HG03045 (cell line): Measurements from ENCODE around the gene AP2A2.
"Not testable (repeated sequence)": the region's sequence is repeated elsewhere in the genome, so short reads cannot be mapped to it uniquely, and the experiment has no call there.

Source experiments
- ATAC-seq: cut with Tn5 transposase; IDR thresholded peaks from one replicate; pipeline ENCODE4 v1.9.1; 2021; ENCODE audit warnings: mild to moderate bottlenecking, moderate library complexity; ENCODE audit not compliant: unreplicated experiment

Gene AP2A2

DNA sequence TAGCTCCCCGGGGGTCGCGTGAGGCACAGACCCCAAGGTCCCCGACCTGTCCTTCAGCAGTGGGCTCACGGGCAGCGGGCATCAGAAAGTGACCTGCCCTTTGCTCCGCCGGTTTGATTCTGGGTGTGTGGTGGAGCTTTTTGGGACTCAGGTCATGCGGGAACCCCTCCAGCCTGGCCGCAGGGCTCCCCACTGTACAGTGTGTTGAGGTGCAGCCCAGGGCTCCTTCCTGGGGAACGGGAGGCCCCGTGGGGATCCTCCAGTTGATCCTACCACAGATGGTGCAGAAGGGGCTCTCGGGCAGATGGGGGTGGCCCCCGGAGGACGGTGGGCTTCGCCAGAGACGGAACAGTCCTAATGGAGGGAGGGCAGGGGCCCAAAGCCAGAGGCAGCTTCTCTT is 86.6 kb downstream of the AP2A2 start:
- ATAC-seq, result no peak

DNA sequence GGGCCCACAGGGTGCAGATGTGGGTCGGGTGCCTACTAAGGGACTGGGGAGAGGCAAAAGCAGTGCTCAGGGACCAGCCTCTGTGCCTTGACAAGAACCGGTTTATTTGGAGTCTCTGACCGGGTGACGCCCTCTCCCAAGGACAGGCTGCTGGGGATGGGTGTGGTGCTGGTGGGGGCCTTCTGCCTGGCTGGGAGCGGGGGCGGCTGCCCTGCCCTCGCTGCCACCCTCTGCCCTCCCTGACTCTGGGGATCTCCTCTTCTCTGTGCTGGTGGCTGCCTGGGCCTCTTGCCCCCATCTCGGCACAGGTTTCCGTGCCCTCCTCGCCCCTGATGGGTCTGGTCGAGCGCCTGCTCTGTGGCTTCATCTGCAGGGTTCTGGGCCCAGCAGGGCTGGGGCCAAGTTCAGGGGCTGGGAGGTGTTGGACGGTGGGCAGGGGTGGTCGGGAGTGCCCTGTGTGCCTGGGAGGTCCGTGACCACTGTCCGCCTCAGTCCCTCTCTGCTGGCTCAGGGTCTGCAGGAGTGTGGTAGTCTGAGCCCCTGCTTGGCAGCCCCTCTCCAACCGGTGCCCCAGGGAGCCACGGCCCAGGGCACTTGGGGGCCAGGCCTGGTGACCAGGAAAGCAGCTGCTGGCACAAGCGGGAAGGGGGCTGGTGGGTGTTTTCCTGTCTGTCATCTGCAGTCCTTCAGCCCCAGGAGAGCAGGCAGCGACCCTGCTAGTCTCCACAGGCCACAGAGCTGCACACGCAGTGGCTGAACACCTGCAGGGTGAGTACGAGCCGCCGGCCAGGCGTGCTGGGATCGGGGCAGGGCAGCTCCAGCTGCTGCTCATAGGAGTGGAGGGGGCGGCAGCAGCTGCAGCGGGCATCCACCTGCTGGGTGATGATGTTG is 87.3 kb downstream of the AP2A2 start:
- ATAC-seq, result no peak

- no peak for ATAC-seq
Observed at GRCh38 chr11:1013631-1013935, 87.9 kb downstream of the AP2A2 start.

- ATAC-seq, result no peak
Observed at GRCh38 chr11:1014276-1014675, 88.6 kb downstream of the AP2A2 start.

GRCh38 chr11:1015064-1015463 is 89.4 kb downstream of the AP2A2 start:
- ATAC-seq, result no peak

DNA sequence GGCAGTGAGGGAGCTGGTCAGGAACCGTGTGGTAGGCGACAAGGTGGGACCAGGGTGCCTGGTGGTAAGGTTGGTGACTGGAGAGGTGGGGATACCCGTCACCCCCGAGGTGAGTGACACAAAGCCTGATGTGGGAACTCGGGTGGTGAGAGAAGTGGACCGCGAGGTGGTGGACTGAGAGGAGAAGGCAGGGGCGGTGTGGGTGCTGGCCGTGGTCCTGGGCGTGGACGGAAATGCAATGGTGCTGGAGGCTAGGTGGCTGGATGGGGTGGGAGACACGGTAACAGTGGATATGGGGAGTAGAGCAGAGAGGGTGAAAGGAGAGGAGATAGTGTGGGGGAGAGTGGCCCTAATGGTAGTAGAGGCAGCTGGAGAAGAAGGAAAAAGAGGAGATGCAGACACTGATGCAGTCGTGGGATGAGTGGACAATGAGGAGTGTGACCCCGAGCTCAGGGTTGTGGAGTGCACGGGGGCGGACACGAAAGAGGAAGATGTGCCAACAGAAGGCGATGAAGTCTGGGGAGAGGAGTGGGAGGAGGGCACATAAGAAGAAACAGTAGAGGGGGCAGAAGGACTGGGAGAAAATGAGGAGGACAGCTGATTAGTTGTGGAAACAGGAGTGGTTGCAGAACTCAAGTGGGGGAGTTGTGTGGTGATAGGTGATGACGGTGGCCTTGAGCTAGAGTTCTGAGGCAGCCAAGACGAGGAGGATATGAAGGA is 90.3 kb downstream of the AP2A2 start:
- no peak for ATAC-seq

GRCh38 chr11:1016610-1017126 is 91.0 kb downstream of the AP2A2 start:
- ATAC-seq, result not testable (repeated sequence)

DNA sequence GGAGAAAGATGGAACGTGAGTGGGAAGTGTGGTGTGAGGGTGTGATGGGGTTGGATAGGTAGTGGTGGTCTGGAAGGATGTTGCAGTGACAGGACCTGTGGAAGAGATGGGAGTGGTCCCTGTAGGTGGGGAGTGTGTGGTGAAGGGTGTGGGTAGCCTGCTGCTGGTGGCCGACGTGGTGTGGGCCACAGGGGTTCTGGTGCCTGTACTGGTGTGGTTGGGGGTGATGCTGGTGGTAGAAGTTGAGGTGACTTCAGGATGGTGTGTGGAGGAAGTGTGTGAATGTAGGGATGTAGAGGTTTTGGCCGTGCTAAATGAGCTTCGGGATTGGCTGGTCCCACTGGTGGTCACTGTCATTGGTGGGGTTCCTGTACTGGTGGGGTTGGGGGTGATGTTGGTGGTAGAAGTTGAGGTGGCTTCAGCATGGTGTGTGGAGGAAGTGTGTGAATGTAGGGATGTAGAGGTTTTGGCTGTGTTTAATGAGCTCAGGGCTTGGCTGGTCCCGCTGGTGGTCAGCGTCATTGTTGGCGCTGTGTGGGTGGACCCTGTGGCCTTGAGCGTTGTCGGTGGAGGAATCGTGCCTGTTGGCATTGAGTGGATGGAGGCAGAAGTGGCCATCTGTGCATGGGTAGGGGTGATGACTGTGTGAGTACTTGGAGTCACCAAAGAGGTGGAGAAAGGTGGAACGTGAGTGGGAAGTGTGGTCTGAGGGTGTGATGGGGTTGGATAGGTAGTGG is 91.8 kb downstream of the AP2A2 start:
- ATAC-seq, result no peak

DNA sequence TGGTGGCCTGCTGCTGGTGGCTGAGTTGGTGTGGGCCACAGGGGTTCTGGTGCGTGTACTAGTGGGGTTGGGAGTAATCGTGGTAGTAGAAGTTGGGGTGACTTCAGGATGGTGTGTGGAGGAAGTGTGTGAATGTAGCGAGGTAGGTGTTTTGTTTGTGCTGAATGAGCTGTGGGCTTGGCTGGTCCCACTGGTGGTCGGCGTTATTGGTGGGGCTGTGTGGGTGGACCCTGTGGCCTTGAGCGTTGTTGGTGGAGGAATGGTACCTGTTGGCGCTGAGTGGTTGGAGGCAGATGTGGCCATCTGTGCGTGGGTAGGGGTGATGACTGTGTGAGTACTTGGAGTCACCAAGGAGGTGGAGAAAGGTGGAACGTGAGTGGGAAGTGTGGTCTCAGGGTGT is 92.4 kb downstream of the AP2A2 start:
- ATAC-seq, result no peak

- ATAC-seq, result no peak
Observed at GRCh38 chr11:1019321-1019910, 93.7 kb downstream of the AP2A2 start.

- no peak for ATAC-seq
Observed at GRCh38 chr11:1020211-1020905, 94.7 kb downstream of the AP2A2 start.

DNA sequence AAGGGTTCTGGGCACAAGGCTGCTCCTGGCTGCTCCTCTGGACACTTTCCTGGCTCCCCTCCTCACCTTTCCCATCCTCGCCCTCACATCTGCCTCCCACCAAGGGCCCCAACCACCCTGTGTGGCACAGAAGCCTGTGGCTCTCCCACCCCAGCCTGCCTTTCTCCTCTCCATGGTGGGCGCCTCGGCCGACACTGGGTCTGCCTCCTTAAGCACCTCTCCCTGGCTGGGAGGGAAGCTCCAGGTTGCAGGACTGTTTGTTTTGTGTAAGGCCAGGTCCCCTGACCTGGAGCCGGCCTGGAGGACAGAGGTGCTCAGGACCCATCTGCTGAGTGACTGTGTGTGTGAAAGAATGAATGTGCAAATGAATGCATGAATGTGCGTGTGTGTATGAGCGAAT is 96.7 kb downstream of the AP2A2 start:
- no peak for ATAC-seq

DNA sequence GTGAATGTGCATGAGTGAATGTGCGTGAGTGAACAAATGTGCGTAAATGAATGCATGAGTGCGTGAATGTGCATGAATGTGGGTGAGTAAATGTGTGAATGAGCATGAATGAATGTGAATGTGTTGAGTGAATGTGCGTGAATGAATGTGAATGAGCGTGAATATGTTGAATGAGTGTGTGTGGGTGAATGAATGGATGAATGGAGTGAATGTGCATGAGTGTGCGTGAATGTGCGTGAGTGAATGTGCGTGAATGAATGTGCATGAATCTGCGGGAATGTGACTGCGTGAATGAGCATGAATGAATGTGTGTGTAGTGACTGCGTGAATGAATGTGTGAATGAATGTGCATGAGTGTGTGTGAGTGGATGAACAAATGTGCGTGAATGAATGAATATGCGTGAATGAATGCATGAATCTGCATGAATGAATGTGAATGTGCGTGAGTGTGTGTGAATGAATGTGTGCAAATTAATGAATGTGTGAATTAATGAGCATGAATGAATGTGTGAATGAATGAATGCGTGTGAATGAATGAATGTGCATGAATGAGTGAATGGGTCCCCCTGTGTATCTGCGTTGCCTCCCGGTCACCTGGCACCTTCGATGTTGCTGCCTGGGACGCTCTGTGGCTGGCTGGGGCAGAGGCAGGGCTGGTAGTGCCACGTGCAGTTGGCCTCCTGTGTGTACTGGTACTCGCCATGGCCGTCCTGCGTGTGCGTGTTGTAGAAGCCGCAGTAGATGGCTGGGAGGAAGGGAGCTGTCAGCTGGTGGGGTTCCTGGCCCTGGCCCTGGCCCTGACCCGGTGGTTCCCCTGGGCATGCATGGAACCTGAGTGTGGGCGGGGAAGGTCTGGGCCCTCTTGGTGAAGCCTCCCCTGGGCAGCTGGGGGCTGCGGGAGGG is 97.5 kb downstream of the AP2A2 start:
- ATAC-seq, result no peak

DNA sequence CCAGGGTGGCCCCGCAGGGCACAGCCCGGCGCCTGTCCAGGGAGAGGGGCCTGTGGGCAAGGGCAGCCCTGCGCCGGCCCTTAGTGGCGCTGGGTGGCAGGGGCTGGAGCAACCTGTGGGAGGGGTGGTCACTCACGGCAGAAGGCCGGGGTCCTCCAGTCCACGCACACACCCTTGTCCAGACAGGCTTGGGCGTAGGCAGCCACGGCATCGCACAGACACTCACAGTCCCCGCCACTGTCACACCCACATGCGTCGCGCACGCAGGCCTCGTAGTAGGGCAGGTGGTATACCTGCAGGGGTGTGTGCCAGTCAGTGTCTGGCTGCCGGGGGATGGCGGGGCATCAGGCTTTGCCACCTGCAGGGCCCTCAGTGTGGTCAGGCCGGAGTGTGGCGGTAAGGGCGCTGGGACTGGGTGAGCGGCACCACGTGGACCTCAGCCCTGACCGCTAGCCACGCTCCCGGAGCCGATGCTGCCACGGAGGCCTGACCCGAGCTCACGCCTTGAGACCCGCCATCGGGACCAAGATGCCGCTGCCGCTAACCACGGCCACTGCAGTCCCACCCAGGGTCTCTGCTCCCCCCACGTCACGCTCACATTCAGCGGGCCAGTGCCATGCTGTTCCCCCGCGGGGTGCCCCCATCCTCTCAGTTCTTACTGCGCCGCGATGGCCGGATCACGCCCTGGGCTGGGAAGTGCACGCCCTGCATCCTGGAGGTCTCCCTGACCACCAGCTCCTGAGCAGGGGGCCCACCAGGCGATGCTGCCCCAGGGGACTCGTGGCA is 98.3 kb downstream of the AP2A2 start:
- no peak for ATAC-seq

GRCh38 chr11:1024597-1025409 is 99.1 kb downstream of the AP2A2 start:
- ATAC-seq, result no peak

- no peak for ATAC-seq
Observed at GRCh38 chr11:1025410-1026162, 99.9 kb downstream of the AP2A2 start.

DNA sequence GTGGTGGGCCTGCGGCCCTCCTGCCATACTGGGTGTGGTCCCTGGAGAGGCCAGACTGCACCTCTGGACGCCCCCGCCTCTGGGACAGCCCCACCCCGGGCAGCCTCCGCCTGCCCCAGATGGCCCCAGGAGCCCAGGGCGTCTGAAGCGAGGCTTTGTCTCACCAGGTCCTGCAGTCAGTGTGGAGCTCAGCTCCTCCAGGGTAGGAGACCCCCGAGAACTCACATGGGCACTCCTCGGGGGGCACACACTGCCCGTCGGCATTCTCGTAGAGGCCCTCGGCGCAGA is 100.4 kb downstream of the AP2A2 start:
- no peak for ATAC-seq
